ENCODE results near the gene PRR14L. TPM values are rescaled to one million over a fixed set of nuclear protein-coding genes. Genes with fewer than 3 reads are reported as not detected.
A peak's percentile ranks its signal among the peaks of the same experiment; 100 is the strongest.

PRR14L gene
- total RNA-seq, 1 donor from 2014 or later: 68.9 TPM

- H3K9me3 Mint-ChIP-seq: no peaks in the 10 kb centered on the region
- no peaks in the 10 kb centered on the region for H3K27me3 Mint-ChIP-seq
- peaks cover 25% of the 10 kb centered on the region for H3K36me3 Mint-ChIP-seq
- DNase-seq (ENCODE audit: extremely low spot score, unreplicated experiment): no peak
- no peak overlapping the region for H3K27ac Mint-ChIP-seq
- no peak overlapping the region for H3K4me3 Mint-ChIP-seq
- TF ChIP-seq CTCF (conservative IDR thresholded peaks at IDR 0.05): peak; percentile 25
- no peaks in the 10 kb centered on the region for H3K4me1 Mint-ChIP-seq (ENCODE audit: unreplicated experiment)
Observed at GRCh38 chr22:31730344-31730711, 19.6 kb downstream of the PRR14L start.

- H3K36me3 Mint-ChIP-seq: peaks cover 14% of the 10 kb centered on the region
- DNase-seq (ENCODE audit: extremely low spot score, unreplicated experiment): no peak
- H3K27me3 Mint-ChIP-seq: no peaks in the 10 kb centered on the region
- H3K4me1 Mint-ChIP-seq (ENCODE audit: unreplicated experiment): no peaks in the 10 kb centered on the region
- no peak overlapping the region for H3K27ac Mint-ChIP-seq
- no peak overlapping the region for H3K4me3 Mint-ChIP-seq
- H3K9me3 Mint-ChIP-seq: no peaks in the 10 kb centered on the region
- no peak for TF ChIP-seq CTCF (conservative IDR thresholded peaks at IDR 0.05)
Observed at GRCh38 chr22:31728857-31729256, 21.1 kb downstream of the PRR14L start.

DNA sequence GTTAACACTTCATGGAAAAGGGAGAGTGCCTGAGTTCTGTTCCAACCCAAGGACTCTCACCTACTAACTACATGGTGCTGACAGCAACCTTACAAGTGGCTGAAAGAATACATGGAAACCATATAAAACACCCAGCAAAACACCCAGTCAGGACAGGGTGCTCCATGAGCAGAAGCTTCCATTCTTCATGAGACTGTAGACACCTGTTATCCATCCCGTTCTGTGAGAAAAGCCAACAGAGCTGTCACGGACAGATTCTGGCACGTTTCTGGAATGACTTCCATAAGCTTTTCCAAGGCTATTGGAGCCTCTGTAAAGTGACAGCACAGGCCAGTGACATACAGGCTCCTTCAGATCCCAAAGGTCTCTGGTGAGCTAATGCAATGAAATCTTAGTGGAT, 23.2 kb downstream of the PRR14L start:
- H3K4me3 Mint-ChIP-seq: no peak overlapping the region
- no peaks in the 10 kb centered on the region for H3K27me3 Mint-ChIP-seq
- TF ChIP-seq CTCF (conservative IDR thresholded peaks at IDR 0.05): no peak
- H3K4me1 Mint-ChIP-seq (ENCODE audit: unreplicated experiment): no peaks in the 10 kb centered on the region
- H3K27ac Mint-ChIP-seq: no peak overlapping the region
- H3K36me3 Mint-ChIP-seq: peaks cover 8% of the 10 kb centered on the region
- H3K9me3 Mint-ChIP-seq: no peaks in the 10 kb centered on the region
- no peak for DNase-seq (ENCODE audit: extremely low spot score, unreplicated experiment)

GRCh38 chr22:31723723-31724122, 26.2 kb downstream of the PRR14L start:
- TF ChIP-seq CTCF (conservative IDR thresholded peaks at IDR 0.05): no peak

DNA sequence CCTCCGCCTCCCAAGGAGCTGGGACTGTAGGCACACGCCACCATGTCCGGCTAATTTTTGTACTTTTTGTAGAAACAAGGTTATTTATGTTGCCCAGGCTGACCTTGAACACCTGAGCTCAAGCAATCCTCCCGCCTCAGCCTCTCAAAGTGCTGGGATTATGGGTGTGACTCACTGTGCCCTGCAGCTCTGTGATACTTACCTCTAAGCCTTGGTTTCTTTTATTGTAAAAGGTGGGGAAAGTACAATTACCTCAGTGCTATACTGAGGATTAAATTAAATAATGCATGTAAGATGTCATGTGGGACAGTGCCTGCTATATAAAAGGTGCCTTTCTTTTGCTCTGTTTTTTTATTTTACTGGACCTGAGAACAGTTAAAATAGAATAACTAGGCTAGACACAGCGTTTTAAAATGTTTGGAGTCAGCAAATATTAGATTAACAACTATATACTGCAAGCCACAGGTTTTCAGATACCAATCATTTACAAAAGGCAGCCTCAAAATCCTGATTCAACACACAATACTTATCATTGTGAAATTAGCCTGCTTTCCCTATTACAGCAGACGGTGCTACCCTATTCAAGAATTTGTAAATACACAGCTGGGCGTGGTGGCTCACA, 30.0 kb downstream of the PRR14L start:
- Mint-ChIP-seq H3K9me3 (no peaks in the 10 kb centered on the region), H3K36me3 (peaks cover 22% of the 10 kb centered on the region), H3K4me1 (ENCODE audit: unreplicated experiment) (no peaks in the 10 kb centered on the region), H3K27ac (no peak overlapping the region), H3K27me3 (no peaks in the 10 kb centered on the region), H3K4me3 (no peak overlapping the region)
- no peak for TF ChIP-seq CTCF (conservative IDR thresholded peaks at IDR 0.05)
- DNase-seq (ENCODE audit: extremely low spot score, unreplicated experiment): no peak

More at GRCh38 chr22:31723723-31724122, 26.2 kb downstream of the PRR14L start:
- H3K27ac Mint-ChIP-seq: no peak overlapping the region
- DNase-seq (ENCODE audit: extremely low spot score, unreplicated experiment): no peak
- H3K9me3 Mint-ChIP-seq: no peaks in the 10 kb centered on the region
- peaks cover 7% of the 10 kb centered on the region for H3K36me3 Mint-ChIP-seq
- no peaks in the 10 kb centered on the region for H3K27me3 Mint-ChIP-seq
- no peaks in the 10 kb centered on the region for H3K4me1 Mint-ChIP-seq (ENCODE audit: unreplicated experiment)
- H3K4me3 Mint-ChIP-seq: no peak overlapping the region

All from type B pancreatic cell (in vitro differentiated cells).